NOMO-1 treated with DMSO at 0.1 percent for 48 hours (cell line): ENCODE measurements around the gene EIF2S1.

ENCODE experiments used
- DNase-seq: peaks from one replicate; lab custom pipeline; 2025; ENCODE audit not compliant: unreplicated experiment; lab: John Stamatoyannopoulos, UW

Gene EIF2S1

DNA sequence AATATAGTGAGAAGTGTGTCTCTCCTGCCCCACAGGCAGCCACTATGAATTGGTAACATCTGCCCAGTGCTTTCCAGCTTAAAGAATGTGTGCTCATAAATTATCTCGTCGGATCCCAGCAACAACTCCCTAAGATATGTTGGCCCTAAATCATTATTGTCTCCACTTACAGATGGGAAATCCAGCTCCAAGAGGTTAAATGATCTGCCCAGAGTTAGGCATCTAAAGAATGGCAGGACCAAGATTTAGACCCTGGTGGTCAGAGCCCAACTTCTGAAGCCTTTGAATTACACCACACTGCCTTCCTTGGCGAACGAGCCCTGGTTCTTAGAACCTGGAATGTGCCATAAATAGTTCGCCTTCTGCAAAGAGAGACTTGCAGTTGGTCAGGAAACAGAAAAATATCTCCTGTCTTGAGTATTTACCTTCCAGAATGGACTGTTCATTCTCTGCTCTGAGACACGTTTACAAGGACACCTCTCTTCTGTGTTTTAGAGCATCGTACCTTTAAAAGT is 72.0 kb downstream of the EIF2S1 start:
- no peak for DNase-seq

- DNase-seq = no peak
Measured at GRCh38 chr14:67435603-67436002, 75.5 kb downstream of the EIF2S1 start.
